SH-SY5Y (cell line): ENCODE data around the gene IL1RAP.

Experiments used
- GATA2 ChIP-seq: IDR thresholded peaks from 2 replicates; pipeline ENCODE4 v1.6.1; 2011; ENCODE audit warnings: mild to moderate bottlenecking, low read depth, low read length
- GATA3 ChIP-seq: IDR thresholded peaks from 2 replicates; pipeline ENCODE4 v1.6.1; 2011; ENCODE audit warnings: low read depth, mild to moderate bottlenecking, low read length, moderate library complexity

- TF ChIP-seq GATA2 (no peak), GATA3 (no peak)
Observed at GRCh38 chr3:190534386-190534785, 20.5 kb downstream of the IL1RAP start.
